ENCODE data around the gene RMDN2.

DNA sequence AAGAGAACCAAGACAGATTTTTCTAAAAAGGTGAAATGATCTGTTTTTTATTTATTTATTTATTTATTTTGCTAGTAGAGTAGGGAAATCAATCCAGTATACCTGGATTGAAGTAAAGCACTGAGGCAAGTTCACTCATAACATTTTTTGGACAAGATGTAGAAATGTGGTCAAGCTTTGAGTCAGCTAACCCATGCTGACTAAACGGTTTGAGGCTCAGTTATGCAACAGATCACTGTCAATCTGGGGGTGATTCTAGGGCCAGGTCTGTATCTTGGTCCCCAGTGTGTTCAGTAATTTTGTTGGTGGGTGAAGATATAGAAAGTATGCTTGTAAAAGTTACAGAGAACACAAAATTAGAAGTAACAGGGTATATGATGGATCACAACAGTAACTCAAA is 60.2 kb downstream of the RMDN2 start:
- TF ChIP-seq, protein P1, sequence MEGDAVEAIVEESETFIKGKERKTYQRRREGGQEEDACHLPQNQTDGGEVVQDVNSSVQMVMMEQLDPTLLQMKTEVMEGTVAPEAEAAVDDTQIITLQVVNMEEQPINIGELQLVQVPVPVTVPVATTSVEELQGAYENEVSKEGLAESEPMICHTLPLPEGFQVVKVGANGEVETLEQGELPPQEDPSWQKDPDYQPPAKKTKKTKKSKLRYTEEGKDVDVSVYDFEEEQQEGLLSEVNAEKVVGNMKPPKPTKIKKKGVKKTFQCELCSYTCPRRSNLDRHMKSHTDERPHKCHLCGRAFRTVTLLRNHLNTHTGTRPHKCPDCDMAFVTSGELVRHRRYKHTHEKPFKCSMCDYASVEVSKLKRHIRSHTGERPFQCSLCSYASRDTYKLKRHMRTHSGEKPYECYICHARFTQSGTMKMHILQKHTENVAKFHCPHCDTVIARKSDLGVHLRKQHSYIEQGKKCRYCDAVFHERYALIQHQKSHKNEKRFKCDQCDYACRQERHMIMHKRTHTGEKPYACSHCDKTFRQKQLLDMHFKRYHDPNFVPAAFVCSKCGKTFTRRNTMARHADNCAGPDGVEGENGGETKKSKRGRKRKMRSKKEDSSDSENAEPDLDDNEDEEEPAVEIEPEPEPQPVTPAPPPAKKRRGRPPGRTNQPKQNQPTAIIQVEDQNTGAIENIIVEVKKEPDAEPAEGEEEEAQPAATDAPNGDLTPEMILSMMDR (IDR thresholded peaks at IDR 0.05) = no peak
- TF ChIP-seq POLR2A (IDR thresholded peaks at IDR 0.05) = no peak

Data from body of pancreas (tissue), 4 donors.